Endodermal cell (in vitro differentiated cells): ENCODE results near the gene UBE2D3. TPM values are rescaled to one million over a fixed set of nuclear protein-coding genes. Genes with fewer than 3 reads are reported as not detected.

Experiments used
- DNase-seq: peaks from one replicate; pipeline ENCODE4 v3.0.0-alpha.2; 2017
- H3K27ac ChIP-seq: 2 replicates; pipeline ENCODE4 v1.5.1; 2013; ENCODE audit warnings: mild to moderate bottlenecking, low read depth, low read length, moderate library complexity
- H3K27me3 ChIP-seq: 2 replicates; pipeline ENCODE4 v1.6.1; 2013; ENCODE audit warnings: mild to moderate bottlenecking, low read length, moderate library complexity; ENCODE audit not compliant: insufficient read depth, control insufficient read depth, poor library complexity, severe bottlenecking
- H3K36me3 ChIP-seq: 2 replicates; pipeline ENCODE4 v1.7.0; 2013; ENCODE audit warnings: mild to moderate bottlenecking, low read length, moderate library complexity; ENCODE audit not compliant: control insufficient read depth, insufficient read depth
- H3K4me1 ChIP-seq: one replicate; pipeline ENCODE4 v1.7.0; 2013; ENCODE audit warnings: low read length; ENCODE audit not compliant: control insufficient read depth, insufficient read depth
- H3K4me3 ChIP-seq: 2 replicates; pipeline ENCODE4 v1.5.1; 2013; ENCODE audit warnings: mild to moderate bottlenecking, low read length, moderate library complexity
- H3K9ac ChIP-seq: 2 replicates; pipeline ENCODE4 v1.6.1; 2013; ENCODE audit warnings: mild to moderate bottlenecking, low read length, moderate library complexity; ENCODE audit not compliant: poor library complexity, severe bottlenecking; ENCODE audit errors: extremely low read depth
- H3K9me3 ChIP-seq: 2 replicates; pipeline ENCODE4 v1.6.1; 2013; ENCODE audit warnings: mild to moderate bottlenecking, low read length, moderate library complexity; ENCODE audit not compliant: control insufficient read depth
- H3K27ac Mint-ChIP-seq: 2 replicates; pipeline ENCODE4 v1.8.0; 2020; ENCODE audit warnings: mixed read lengths
- H3K27me3 Mint-ChIP-seq: 2 replicates; pipeline ENCODE4 v1.8.0; 2021; ENCODE audit warnings: mild to moderate bottlenecking, mixed read lengths; ENCODE audit not compliant: insufficient read depth
- H3K36me3 Mint-ChIP-seq: 2 replicates; pipeline ENCODE4 v1.8.0; 2020; ENCODE audit warnings: low read depth, mixed read lengths
- H3K4me1 Mint-ChIP-seq: 2 replicates; pipeline ENCODE4 v1.8.0; 2020; ENCODE audit warnings: mixed read lengths
- H3K4me3 Mint-ChIP-seq: 2 replicates; pipeline ENCODE4 v1.8.0; 2020; ENCODE audit warnings: mild to moderate bottlenecking, moderate library complexity, mixed read lengths
- H3K9me3 Mint-ChIP-seq: 2 replicates; pipeline ENCODE4 v1.8.0; 2020; ENCODE audit warnings: mild to moderate bottlenecking, mixed read lengths
- CTCF ChIP-seq: fragments of 200-600 bp; sonication (generic); conservative IDR thresholded peaks from 2 replicates; pipeline ENCODE4 v1.5.0; 2021; ENCODE audit warnings: antibody characterized with exemption, mild to moderate bottlenecking
- WGBS, 2 experiments: methylation state at CpG; one replicate each; pipeline versions ENCODE4 v1.1.5 to v1.1.7; 2013; ENCODE audit warnings: missing lambda C conversion rate in 2 of 2, mixed read lengths in 1 of 2; ENCODE audit not compliant: insufficient coverage in 1 of 2, insufficient read length in 1 of 2; 5-methylcytosine and 5-hydroxymethylcytosine counted together
- total RNA-seq, 2 donors: library from RNA; stranded (reverse); fragmentation: NEBNext Ultra II Directional in 1 of 2; extraction: Animal tissue kit (Norgen Biotek cat#: 25700) in 1 of 2; gene quantifications; 2 replicates in 1 of 2; 3 replicates in 1 of 2; pipeline ENCODE4 v1.2.1, GENCODE V29; 2021

Gene UBE2D3
- total RNA-seq, 2 donors from 2014 or later, result 283 to 310 TPM

GRCh38 chr4:102779204-102779603 lies 48.1 kb downstream of the UBE2D3 start:
- Mint-ChIP-seq H3K27me3 (peaks cover 14% of the 10 kb centered on the region), H3K9me3 (no peaks in the 10 kb centered on the region), H3K4me1 (peaks cover 10% of the 10 kb centered on the region), H3K36me3 (no peaks in the 10 kb centered on the region), H3K4me3 (no peak overlapping the region), H3K27ac (no peak overlapping the region)
- no peaks in the 10 kb centered on the region for H3K36me3 ChIP-seq
- H3K4me1 ChIP-seq, result peaks cover 8% of the 10 kb centered on the region
- DNase-seq, result no peak
- TF ChIP-seq CTCF, result no peak
- no peak overlapping the region for H3K27ac ChIP-seq
- H3K27me3 ChIP-seq, result no peaks in the 10 kb centered on the region
- no peak overlapping the region for H3K9ac ChIP-seq
- no peak overlapping the region for H3K4me3 ChIP-seq
- H3K9me3 ChIP-seq, result no peaks in the 10 kb centered on the region
- 84 to 93% methylated on average over 2 to 4 of the region's 4 CpGs for WGBS, 2 experiments

DNA sequence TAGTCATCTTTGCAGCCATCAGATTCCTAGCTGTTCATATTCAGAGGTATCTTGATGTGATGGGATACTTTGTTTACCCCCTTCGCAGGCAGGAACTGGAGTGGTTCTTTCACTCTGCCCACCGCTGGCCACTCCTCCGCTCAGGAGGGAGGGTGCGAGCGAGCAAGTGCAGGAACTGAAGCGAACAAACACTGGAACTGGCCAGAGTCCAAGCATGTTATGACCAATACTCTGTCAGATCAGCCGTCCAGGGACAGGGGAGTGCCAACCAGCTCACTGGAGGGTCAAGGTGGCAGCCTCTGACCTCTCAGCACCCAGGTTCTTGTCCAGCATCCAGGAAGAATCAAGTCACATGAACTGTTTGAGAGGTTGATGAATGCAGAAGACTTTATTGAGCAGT lies 48.6 kb downstream of the UBE2D3 start:
- Mint-ChIP-seq H3K36me3 (no peaks in the 10 kb centered on the region), H3K4me1 (peaks cover 10% of the 10 kb centered on the region), H3K9me3 (no peaks in the 10 kb centered on the region), H3K27ac (no peak overlapping the region), H3K27me3 (peaks cover 14% of the 10 kb centered on the region), H3K4me3 (no peak overlapping the region)
- 87 to 90% methylated on average over 7 of the region's 7 CpGs for WGBS, 2 experiments
- Histone ChIP-seq H3K9ac (no peak overlapping the region), H3K9me3 (no peaks in the 10 kb centered on the region), H3K36me3 (no peaks in the 10 kb centered on the region), H3K4me3 (no peak overlapping the region), H3K27ac (no peak overlapping the region), H3K27me3 (no peaks in the 10 kb centered on the region), H3K4me1 (peaks cover 8% of the 10 kb centered on the region)
- no peak for DNase-seq
- no peak for TF ChIP-seq CTCF

DNA sequence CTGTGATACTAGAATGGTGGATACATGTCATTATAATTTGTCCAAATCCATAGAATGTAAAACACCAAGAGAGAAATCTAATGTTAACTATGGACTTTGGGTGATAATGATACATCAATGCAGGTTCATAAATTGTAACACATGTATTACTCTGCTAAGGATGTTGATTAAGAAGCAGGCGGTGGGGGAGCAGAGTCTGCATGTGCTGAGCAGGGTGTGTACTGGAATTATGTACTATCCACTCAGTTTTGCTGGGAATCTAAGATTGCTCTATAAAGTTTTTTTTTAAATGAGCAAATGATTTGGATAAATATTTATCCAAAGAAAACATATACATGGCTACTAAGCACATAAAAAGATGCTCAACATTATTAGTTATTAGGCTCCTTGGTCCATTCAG lies 51.5 kb downstream of the UBE2D3 start:
- Histone ChIP-seq H3K9ac (no peak overlapping the region), H3K4me3 (no peak overlapping the region), H3K27ac (no peak overlapping the region), H3K36me3 (no peaks in the 10 kb centered on the region), H3K9me3 (no peaks in the 10 kb centered on the region), H3K4me1 (no peaks in the 10 kb centered on the region), H3K27me3 (no peaks in the 10 kb centered on the region)
- Mint-ChIP-seq H3K27ac (no peak overlapping the region), H3K36me3 (no peaks in the 10 kb centered on the region), H3K4me1 (peaks cover 2% of the 10 kb centered on the region), H3K9me3 (no peaks in the 10 kb centered on the region), H3K27me3 (peaks cover 14% of the 10 kb centered on the region), H3K4me3 (no peak overlapping the region)
- DNase-seq, result no peak
- no peak for TF ChIP-seq CTCF
- WGBS, 2 experiments, result 90% methylated on average over 1 of the region's 1 CpG; no CpG with 5 or more reads in 1 of the 2 experiments
